Hippocampal formation (tissue), 2 donors: ENCODE data around the gene ALDH16A1.

Experiments
- DNase-seq, 2 donors: peaks; one replicate each; lab custom pipeline; 2025; lab: John Stamatoyannopoulos, UW

Gene ALDH16A1

GRCh38 chr19:49488046-49488862 lies 35.2 kb downstream of the ALDH16A1 start:
- DNase-seq, result no peak

DNA sequence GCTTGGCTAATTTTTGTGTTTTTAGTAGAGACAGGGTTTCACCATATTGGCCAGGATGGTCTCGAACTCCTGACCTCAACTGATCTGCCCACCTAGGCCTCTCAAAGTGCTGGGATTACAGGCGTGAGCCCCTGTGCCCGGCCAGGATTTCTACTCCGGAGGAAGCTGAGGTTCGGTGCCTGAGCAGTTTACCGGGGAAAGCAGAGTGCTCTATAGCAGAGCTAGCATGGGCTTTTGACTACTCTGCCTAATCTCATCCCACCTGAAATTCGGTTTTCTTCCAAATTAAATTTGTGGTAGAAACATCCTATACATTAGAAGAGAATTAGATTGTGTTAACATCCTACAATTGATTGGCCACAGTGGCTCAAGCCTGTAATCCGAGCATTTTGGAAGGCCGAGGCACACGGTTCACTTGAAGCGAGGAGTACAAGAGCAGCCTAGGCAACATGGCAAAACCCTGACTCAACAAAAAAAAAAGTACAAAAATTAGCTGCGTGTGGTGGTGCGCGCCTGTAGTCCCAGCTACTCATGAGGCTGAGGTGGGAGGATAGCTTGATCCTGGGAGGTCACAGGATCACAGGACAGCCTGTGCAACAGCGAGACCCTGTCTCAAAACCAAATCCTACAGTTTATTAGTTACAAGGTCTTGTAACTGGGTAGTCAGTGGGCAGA lies 36.0 kb downstream of the ALDH16A1 start:
- DNase-seq, result no peak

DNA sequence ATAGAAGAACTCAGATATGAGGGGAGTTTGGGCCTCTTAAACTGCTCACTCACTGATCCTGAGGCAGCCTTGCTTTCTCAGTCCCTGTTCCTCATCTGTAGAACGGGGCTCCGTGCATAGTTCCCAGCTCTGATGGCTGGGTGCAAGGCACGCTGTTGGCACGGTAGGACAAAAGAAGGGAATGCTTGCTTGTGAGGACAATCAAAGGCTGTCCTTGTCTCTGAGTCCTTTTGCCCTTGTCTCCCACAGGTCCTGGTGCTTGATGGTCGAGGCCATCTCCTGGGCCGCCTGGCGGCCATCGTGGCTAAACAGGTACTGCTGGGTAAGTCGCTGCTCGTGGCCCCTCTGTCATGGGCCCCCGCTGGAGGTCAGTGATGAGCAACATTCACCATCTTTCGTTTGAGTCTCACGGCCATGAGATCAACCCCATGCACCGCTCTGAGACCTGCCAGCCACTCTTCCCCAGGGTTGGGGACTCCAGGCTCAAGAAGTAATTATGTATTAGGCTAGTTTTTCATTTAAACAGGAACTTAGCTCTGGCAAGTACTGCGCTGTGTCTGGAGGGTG lies 36.7 kb downstream of the ALDH16A1 start:
- no peak for DNase-seq

- DNase-seq, result no peak
These were observed 37.4 kb downstream of the ALDH16A1 start for GRCh38 chr19:49490287-49491029.

DNA sequence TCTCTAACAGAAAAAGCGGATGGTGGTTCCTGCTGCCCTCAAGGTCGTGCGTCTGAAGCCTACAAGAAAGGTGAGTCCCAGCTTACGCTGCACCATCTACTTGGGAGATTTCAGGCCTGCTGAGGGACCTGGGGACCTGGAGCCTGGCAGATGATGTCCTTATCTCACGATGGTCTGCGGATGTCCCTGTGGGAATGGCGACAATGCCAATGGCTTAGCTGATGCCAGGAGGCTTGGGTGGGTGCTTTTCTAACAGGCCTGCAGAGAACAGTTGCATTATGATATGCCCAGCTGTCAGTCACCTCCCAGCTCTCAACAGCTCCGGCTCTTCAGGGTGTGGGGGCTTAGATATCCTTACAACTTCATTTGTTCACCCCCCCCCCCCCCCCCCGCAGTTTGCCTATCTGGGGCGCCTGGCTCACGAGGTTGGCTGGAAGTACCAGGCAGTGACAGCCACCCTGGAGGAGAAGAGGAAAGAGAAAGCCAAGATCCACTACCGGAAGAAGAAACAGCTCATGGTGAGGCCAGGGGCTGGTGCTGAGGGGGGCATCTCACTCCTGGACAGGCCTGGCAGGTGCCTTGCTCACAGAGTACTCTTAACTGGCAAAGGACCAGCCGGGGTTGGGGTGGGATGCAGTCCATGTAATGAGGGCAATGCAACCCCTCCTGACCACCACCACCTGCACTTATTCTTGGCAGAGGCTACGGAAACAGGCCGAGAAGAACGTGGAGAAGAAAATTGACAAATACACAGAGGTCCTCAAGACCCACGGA lies 38.2 kb downstream of the ALDH16A1 start:
- no peak for DNase-seq

- DNase-seq, result no peak
These were observed 39.0 kb downstream of the ALDH16A1 start for GRCh38 chr19:49491804-49492572.

- DNase-seq, result no peak
These were observed 39.8 kb downstream of the ALDH16A1 start for GRCh38 chr19:49492573-49493405.

GRCh38 chr19:49496574-49497008 lies 43.6 kb downstream of the ALDH16A1 start:
- DNase-seq, result no peak

- DNase-seq, result no peak
These were observed 44.2 kb downstream of the ALDH16A1 start for GRCh38 chr19:49497047-49497788.

GRCh38 chr19:49497789-49498103 lies 44.7 kb downstream of the ALDH16A1 start:
- DNase-seq, result no peak

DNA sequence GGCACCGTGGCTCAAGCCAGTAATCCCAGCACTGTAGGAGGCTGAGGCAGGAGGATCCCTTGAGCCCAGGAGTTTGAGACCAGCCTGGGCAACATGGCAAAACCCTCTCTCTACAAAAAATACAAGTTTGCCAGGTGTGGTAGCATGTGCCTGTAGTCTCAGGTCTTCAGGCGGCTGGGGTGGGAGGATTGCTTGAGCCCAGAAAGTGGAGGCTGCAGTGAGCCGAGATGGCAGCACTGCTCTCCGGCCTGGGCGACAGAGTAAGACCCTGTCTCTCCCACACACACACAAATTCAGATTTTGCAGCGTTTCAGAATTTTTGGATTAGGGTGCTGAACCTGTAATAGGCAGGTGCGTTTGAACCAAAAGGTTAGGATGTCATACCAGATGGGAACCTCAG lies 45.5 kb downstream of the ALDH16A1 start:
- DNase-seq, result no peak

GRCh38 chr19:49499030-49499670 lies 46.1 kb downstream of the ALDH16A1 start:
- DNase-seq, result no peak

DNA sequence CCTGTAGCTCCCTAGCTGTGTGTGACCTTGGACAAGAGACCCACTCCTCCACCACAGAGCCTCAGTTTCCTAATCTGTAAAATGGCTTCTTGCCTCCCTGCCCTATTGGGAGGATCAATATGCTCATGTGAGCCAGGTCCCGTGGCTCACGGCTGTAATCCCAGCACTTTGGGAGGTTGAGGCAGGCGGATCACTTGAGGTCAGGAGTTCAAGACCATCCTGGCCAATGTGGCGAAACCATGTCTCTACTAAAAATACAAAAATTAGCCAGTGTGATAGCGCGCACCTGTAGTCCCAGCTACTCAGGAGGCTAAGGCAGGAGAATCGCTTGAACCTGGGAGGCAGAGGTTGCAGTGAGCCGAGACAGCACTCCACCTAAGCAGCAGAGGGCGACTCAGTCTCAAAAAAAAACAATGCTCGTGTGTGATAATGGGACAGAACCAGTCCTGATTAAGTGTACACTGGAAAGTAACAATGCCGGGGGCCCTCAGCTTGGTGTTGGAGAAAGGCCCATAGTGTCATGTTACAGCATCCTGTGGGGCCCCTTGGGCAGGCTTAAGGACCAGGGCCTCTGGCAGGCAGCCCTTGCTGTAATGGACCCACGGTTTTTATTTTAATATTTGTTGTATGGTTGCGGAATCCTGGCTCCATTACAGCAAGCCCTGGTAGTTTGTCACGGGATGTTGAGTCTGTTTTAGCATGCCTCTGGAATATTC lies 50.0 kb downstream of the ALDH16A1 start:
- peak in 1 of 2 donors; percentile 14 for DNase-seq

DNA sequence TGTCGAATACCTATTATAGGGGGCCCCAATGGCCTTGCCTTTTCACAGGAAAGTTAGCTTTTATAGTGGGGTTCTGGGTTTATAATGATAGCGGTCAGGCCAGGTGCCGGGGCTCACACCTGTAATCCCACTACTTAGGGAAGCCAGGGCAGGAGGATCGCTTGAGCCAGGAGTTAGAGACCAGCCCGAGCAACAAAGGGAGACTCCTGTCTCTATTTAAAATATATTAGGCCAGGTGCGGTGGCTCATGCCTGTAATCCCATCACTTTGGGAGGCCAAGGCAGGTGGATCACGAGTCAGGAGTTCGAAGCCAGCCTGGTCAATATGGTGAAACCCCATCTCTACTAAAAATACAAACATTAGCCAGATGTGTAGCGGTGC lies 50.5 kb downstream of the ALDH16A1 start:
- no peak for DNase-seq

DNA sequence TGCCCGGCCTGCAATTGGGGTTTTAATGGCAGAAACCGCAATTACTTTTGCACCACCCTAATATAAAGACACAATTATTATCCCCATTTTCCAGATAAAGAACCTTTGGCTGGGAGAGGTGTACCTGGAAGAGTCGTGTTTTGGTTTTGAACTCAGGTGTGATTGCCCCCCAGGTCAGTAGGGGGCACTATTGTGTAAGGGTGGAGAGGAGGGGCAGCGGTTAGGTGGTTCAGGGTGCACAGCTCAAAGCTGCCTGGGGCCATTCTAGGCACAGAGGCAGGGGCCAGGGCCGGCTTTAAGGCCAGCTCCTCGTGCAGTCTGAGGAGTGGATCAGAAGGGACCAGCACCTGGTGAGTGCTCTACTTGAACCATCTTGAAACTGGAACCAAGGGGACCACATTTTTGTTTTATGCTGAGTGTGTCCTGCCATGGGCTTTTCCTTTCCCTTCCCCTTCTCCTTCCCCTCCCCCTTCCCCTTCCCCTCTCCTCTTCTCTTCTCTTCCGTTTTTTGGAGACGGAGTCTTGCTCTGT lies 53.6 kb downstream of the ALDH16A1 start:
- DNase-seq, result peak in 1 of 2 donors; percentile 37

DNA sequence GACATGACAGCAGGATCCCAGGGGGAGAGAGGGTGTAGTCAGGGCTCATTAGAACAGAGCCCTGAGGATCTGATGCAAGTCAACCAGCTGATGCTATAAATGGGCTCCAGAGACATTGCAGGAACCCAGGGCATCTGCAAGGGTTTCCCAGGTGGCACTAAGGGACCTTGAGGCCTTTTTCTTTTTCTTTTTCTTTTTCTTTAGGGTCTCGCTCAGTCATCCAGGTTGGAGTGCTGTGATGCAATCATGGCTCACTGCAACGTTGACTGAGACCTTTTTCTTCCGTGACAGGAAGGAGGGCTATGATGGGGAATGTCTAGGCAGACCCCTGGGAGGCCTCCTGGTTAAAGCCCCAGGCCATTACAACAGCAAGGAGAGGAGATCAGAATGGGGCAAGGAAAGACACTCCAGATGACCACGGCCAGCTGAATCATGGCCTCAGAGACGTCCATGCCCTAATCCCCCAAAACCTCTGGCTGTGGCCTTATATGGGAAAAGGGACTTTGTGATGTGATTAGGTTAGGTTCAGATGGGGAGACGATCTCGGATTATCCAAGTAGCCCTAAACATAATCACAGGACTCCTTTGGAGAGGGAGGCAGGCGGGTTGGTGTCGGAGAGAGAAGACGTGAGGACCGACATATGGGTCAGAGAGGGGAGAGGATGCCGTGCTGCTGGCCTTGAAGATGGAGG lies 54.9 kb downstream of the ALDH16A1 start:
- DNase-seq, result no peak
